Coronary artery (tissue), 2 donors: ENCODE data around the gene TNRC6B.
"Not testable (repeated sequence)": the region's sequence is repeated elsewhere in the genome, so short reads cannot be mapped to it uniquely, and the experiment has no call there.

Experiments
- DNase-seq: peaks from one replicate; pipeline ENCODE4 v3.0.0-alpha.2; 2017; ENCODE audit warnings: low spot score
- H3K27ac ChIP-seq, 2 donors: fragments of 200-600 bp; sonication (generic); one replicate each; pipeline ENCODE4 v1.5.1; 2016 to 2019
- H3K4me3 ChIP-seq: fragments of 200-600 bp; sonication (generic); 2 replicates; pipeline ENCODE4 v1.5.1; 2016; ENCODE audit warnings: mild to moderate bottlenecking, moderate library complexity
- CTCF ChIP-seq: fragments of 200-600 bp; sonication (generic); IDR thresholded peaks from one replicate; pipeline ENCODE4 v1.5.1; 2019; ENCODE audit warnings: antibody characterized with exemption

Gene TNRC6B

GRCh38 chr22:40153192-40153591 lies 24.5 kb upstream of the TNRC6B start:
- no peak overlapping the region for H3K27ac ChIP-seq
- DNase-seq, result no peak
- no peak overlapping the region for H3K4me3 ChIP-seq
- no peak for TF ChIP-seq CTCF

- Histone ChIP-seq H3K27ac (no peak overlapping the region), H3K4me3 (no peak overlapping the region)
- no peak for TF ChIP-seq CTCF
- no peak for DNase-seq
Measured at GRCh38 chr22:40153705-40154104, 24.0 kb upstream of the TNRC6B start.

DNA sequence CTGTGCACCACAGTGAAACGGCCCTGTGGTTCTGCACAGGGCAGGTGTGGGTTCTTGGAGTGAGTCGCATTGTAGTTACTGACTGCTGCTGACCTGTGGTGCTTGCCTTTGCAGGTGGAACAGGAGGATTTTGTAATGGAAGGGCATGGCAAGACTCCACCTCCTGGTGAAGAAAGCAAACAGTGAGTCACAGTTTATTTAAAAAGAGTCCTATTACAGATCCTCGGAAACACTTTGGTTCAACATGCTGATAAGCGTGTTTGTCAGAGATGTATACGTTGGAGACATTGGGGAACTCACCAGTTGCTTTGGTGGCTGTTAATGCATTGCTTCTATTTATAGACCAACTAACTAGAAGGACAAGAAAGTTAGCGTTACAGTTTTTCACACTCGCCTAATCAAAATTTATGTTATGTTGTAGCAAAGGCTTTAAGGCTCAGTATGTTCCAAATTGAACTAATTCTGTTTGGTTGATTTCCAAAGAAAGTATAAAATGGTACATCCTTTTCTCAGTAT lies 21.7 kb upstream of the TNRC6B start:
- DNase-seq, result no peak
- no peak for TF ChIP-seq CTCF
- Histone ChIP-seq H3K27ac (peak overlapping the region in 1 of 2 donors; percentile 6), H3K4me3 (no peak overlapping the region)

DNA sequence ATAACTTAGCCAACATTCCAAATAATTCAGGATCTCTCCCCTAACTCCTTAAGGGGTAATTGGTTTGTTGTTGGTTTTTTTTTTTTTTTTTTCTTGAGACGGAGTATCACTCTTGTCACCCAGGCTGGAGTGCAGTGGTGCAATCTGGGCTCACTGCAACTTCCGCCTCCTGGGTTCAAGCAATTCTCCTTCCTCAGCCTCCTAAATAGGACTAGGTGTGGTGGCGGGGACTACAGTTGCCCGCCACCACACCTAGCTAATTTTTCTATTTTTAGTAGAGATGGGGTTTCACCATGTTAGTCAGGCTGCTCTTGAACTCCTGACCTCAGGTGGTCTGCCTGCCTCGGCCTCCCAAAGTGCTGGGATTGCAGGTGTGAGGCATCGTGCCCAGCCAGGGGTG lies 21.0 kb upstream of the TNRC6B start:
- H3K27ac ChIP-seq, result peak overlapping the region in 1 of 2 donors; percentile 41
- H3K4me3 ChIP-seq, DNase-seq: not testable (repeated sequence)

GRCh38 chr22:40157330-40157945 lies 20.3 kb upstream of the TNRC6B start:
- no peak overlapping the region for H3K4me3 ChIP-seq
- peak overlapping the region; percentile 0 to 41 for H3K27ac ChIP-seq
- no peak for DNase-seq
- no peak for TF ChIP-seq CTCF

DNA sequence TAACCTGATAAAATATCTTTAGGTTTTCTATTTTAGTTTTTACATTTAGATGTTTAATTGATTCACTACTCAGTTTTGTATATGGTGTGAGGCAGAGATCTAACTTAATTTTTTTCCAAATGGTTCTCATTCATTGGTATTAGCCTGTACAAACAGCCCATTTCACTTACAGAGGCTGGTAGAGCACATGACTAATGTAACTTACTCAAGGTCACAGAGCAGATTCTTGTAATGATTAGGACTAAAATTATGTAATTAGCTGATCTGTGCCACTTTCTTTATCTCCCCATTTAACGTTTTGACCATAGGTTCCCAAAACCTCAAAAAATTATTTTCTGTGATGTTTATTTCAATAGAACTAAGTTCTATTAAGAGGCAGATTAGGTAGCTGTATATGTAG lies 16.5 kb upstream of the TNRC6B start:
- no peak overlapping the region for H3K4me3 ChIP-seq
- DNase-seq, result no peak
- H3K27ac ChIP-seq, result no peak overlapping the region
- TF ChIP-seq CTCF, result no peak

DNA sequence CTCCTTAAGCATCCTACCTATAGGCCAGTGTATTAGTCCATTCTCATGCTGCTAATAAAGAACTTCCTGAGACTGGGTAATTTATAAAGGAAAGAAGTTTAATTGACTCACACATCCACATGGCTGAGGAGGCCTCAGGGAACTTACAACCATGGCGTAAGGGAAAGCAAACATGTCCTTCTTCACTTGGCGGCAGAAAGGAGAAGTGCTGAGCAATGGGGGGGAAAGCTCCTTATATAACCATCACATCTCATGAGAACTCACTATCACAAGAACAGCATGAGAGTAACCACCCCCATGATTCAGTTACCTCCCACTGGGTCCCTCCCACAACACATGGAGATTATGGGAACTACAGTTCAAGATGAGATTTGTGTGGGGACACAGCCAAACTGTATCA lies 12.2 kb upstream of the TNRC6B start:
- H3K4me3 ChIP-seq, DNase-seq, H3K27ac ChIP-seq: not testable (repeated sequence)

GRCh38 chr22:40175611-40176244 lies 2.0 kb upstream of the TNRC6B start:
- TF ChIP-seq CTCF, result no peak
- H3K27ac ChIP-seq, result peak overlapping the region in 1 of 2 donors; percentile 79
- DNase-seq, result no peak
- no peak overlapping the region for H3K4me3 ChIP-seq
